ENCODE results near the gene KATNB1. TPM values are rescaled to one million over a fixed set of nuclear protein-coding genes. Genes with fewer than 3 reads are reported as not detected.
"Not testable (repeated sequence)": the region's sequence is repeated elsewhere in the genome, so short reads cannot be mapped to it uniquely, and the experiment has no call there.

Gene KATNB1
- total RNA-seq, 6 experiments from 2014 or later, result 5.6 to 17.5 (median 8.5) TPM

- Histone ChIP-seq H3K27me3 (no peaks in the 10 kb centered on the region), H3K4me1 (no peaks in the 10 kb centered on the region), H3K27ac (no peak overlapping the region), H3K4me3 (no peak overlapping the region), H3K36me3 (no peaks in the 10 kb centered on the region), H3K9me3 (no peaks in the 10 kb centered on the region)
- TF ChIP-seq CTCF (IDR thresholded peaks at IDR 0.05), result no peak
- no peak for TF ChIP-seq POLR2A (IDR thresholded peaks at IDR 0.05)
- no peak for DNase-seq
- intact Hi-C loops (cut with DNase I), result loop anchor here in 1 of 2 donors (5.0 kb wide), 1 partner anchor 76 kb away; no protein-coding TSS in a partner anchor
- no peak for ATAC-seq
- WGBS (ENCODE audit: insufficient coverage, low coverage, low lambda C conversion rate, missing lambda C conversion rate), result 84% methylated on average over 5 of the region's 14 CpGs
Measured at GRCh38 chr16:57728336-57729181, 7.0 kb upstream of the KATNB1 start.

GRCh38 chr16:57729182-57729484 lies 6.4 kb upstream of the KATNB1 start:
- DNase-seq (no peak), ATAC-seq (no peak)
- Histone ChIP-seq H3K36me3 (no peaks in the 10 kb centered on the region), H3K27ac (no peak overlapping the region), H3K27me3 (no peaks in the 10 kb centered on the region), H3K4me3 (no peak overlapping the region), H3K9me3 (no peaks in the 10 kb centered on the region), H3K4me1 (peaks cover 0 to 2% (median 0%) of the 10 kb centered on the region in 4 donors)
- no peak for TF ChIP-seq CTCF (IDR thresholded peaks at IDR 0.05)
- TF ChIP-seq POLR2A (IDR thresholded peaks at IDR 0.05), result no peak
- 65% methylated on average over 1 of the region's 1 CpG for WGBS (ENCODE audit: insufficient coverage, low coverage, low lambda C conversion rate, missing lambda C conversion rate)
- intact Hi-C loops (cut with DNase I), result loop anchor here in 1 of 2 donors (5.0 kb wide), 1 partner anchor 77 kb away; no protein-coding TSS in a partner anchor

GRCh38 chr16:57729852-57730251 lies 5.7 kb upstream of the KATNB1 start:
- H3K4me3 ChIP-seq, H3K9me3 ChIP-seq, H3K27ac ChIP-seq, ATAC-seq, H3K4me1 ChIP-seq, H3K27me3 ChIP-seq, DNase-seq, H3K36me3 ChIP-seq: not testable (repeated sequence)
- intact Hi-C loops (cut with DNase I), result loop anchor here in 1 of 2 donors (5.0 kb wide), 1 partner anchor 78 kb away; no protein-coding TSS in a partner anchor
- 78% methylated on average over 6 of the region's 6 CpGs for WGBS (ENCODE audit: insufficient coverage, low coverage, low lambda C conversion rate, missing lambda C conversion rate)

- DNase-seq (no peak), ATAC-seq (no peak)
- intact Hi-C loops (cut with DNase I), result no loop called here
- Histone ChIP-seq H3K4me1 (peaks cover 0 to 7% (median 0%) of the 10 kb centered on the region in 4 donors), H3K27me3 (no peaks in the 10 kb centered on the region), H3K9me3 (no peaks in the 10 kb centered on the region), H3K27ac (no peak overlapping the region), H3K36me3 (no peaks in the 10 kb centered on the region), H3K4me3 (no peak overlapping the region)
- 36% methylated on average over 4 of the region's 13 CpGs for WGBS (ENCODE audit: insufficient coverage, low coverage, low lambda C conversion rate, missing lambda C conversion rate)
- TF ChIP-seq POLR2A (IDR thresholded peaks at IDR 0.05) (no peak), CTCF (IDR thresholded peaks at IDR 0.05) (no peak)
Measured at GRCh38 chr16:57730771-57731730, 4.5 kb upstream of the KATNB1 start.

All from right lobe of liver (tissue), 6 donors.